ENCODE results near the gene CCDC157.

Gene CCDC157

GRCh38 chr22:30416403-30416802 is 59.6 kb downstream of the CCDC157 start:
- DNase-seq (ENCODE audit: low spot score), result peak; percentile 32

DNA sequence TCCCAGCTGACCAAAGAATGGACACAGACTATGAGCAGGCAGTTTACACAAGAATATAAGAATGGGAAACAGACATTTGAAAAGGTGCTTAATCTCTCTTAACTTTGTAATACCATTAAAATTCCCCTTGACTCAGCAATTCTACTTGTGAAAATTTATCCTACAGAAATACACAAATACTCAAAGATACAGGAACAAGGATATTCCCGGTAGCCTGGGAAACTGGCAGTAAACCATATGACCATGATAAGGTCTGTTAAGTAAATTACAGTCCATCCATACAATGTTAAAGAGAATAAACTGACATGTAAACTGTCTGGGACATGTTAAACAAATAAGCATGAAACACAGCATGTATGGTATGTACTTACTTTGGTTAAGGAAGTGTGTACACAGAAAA is 60.0 kb downstream of the CCDC157 start:
- no peak for DNase-seq (ENCODE audit: low spot score)

DNA sequence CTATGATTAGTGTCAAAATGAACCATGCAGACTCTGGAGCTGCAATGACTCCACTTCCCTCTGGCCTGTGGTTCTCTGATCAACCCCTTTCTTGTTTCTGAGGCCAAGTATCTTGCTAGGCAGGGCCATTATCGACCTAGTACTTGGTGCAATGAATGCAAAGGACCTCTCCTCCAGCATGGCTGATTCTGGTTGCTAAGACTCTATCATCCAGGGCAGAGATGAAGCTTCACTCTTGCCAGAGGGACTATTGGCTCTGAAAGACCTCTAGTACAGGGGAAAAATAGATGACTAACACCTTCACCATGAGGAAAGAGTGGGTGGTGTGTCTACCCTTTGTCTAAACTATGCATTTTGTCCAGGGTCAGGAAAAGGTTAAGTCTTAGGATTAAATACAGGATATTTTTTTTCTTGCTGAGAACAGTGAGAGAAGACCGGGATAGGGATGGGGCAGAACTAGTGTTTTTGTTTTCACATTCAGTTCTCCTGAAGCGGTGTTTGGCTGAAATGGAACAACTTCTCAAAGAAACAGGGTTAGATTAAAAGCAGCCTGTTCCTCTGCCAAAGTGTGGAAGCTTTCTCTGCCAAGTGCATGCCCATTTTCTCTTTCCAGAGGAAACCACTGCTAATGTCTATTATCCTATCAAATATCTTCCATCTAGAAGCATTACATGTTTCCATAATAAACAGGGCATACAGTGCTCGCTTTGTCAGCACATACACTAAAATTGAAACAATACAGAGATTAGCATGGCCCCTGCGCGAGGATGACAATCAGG is 63.7 kb downstream of the CCDC157 start:
- peak; percentile 88 for DNase-seq (ENCODE audit: low spot score)

DNA sequence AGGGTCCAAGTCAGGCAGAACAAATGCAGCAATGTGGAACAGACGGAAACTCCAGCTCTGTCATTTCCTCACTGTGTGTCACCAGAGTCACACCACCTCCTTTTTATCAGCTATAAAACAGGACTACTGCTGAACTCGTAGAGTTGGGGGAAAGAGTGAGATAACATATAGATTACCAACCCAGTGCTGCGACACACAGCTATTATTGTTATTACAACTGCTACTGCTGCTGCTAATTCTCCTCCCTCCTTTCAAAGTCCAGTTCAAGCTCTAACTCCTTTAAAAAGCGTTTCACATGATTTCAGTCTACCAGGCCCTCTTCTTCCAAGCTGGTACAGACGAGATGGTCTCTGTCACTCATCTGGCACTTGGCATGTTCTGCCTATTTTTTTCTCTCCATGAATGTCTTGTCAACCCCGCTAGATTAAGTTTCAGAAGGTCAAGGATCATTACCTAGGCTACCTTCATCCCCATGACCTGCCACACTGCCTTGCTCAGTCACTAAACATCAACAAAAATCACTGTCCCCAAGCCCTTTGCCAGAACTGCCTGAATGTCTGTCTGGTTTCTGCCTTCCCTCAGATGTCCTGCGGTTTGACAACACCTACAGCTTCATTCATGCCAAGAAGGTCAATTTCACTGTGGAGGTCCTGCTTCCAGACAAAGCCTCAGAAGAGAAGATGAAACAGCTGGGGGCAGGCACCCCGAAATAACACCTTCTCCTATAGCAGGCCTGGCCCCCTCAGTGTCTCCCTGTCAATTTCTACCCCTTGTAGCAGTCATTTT is 65.1 kb downstream of the CCDC157 start:
- DNase-seq (ENCODE audit: low spot score), result peak; percentile 57

DNA sequence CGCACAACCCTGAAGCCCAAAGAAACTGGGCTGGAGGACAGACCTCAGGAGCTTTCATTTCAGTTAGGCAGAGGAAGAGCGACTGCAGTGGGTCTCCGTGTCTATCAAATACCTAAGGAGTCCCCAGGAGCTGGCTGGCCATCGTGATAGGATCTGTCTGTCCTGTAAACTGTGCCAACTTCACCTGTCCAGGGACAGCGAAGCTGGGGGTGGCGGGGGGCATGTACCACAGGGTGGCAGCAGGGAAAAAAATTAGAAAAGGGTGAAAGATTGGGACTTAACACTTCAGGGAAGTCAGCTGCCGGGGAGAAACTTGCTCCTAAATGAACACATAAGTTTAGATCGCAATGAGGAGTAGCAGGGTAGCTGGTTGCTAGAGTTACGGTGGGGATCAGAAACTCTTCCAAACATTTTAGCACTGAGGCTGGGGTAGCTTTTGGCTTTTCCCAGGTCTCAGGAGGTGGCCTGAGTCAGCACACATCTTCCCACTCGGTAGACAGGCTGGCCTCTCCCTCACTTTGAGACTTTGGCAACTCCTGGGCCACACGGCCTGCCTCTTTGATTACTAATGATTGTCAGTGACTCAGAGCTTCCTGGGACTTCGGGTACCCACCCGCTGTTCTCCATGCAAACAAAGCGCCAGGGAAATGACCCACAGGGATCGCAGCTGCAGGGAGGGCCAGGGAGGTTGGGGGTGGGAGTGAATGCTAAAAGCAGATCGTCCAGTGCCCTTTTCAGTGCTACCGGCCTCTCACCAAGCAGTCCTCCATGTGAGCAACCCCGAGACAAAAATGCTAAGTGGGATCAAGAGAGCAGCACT is 65.9 kb downstream of the CCDC157 start:
- peak; percentile 98 for DNase-seq (ENCODE audit: low spot score)

GRCh38 chr22:30423301-30423958 is 66.6 kb downstream of the CCDC157 start:
- peak; percentile 92 for DNase-seq (ENCODE audit: low spot score)

- peak; percentile 100 for DNase-seq (ENCODE audit: low spot score)
Measured at GRCh38 chr22:30423959-30424533, 67.2 kb downstream of the CCDC157 start.

DNA sequence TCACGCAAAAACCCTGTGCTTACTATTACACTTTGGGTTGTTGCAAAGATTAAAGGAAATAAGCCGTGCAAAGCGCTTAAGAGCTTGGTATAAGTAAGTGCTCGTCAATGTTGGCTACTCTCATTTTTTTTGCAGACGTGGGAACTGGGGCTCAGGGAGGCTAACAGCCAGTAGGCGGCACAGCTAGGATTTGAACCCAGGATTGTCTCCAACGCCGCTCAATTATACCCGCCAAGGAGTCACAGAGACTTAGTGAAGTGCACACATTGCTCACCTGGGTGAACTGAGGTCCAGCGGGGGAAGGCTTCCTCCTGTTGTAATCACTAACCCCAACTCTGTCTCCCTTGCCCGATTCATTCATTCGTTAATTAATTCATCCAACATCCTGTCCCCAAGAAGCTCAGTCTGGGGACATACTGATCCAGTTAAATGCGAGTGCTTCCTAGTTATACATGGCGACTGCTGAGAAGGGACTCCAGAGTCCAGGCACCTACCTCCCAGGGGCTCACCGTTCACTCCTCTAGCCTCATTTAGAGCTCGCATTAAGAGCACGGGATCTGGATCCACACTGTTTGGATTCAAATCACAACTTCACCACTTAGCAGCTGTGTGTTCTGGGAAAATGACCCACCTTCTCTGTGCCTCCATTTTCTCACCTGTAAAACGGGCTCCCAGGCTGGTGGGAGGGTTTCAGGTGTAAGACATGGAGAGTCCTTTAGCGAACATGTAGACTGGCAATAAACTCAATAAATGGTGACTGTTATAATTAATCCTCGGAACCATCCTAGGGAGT is 67.9 kb downstream of the CCDC157 start:
- DNase-seq (ENCODE audit: low spot score), result peak; percentile 65

- no peak for DNase-seq (ENCODE audit: low spot score)
Measured at GRCh38 chr22:30425327-30425615, 68.5 kb downstream of the CCDC157 start.

DNA sequence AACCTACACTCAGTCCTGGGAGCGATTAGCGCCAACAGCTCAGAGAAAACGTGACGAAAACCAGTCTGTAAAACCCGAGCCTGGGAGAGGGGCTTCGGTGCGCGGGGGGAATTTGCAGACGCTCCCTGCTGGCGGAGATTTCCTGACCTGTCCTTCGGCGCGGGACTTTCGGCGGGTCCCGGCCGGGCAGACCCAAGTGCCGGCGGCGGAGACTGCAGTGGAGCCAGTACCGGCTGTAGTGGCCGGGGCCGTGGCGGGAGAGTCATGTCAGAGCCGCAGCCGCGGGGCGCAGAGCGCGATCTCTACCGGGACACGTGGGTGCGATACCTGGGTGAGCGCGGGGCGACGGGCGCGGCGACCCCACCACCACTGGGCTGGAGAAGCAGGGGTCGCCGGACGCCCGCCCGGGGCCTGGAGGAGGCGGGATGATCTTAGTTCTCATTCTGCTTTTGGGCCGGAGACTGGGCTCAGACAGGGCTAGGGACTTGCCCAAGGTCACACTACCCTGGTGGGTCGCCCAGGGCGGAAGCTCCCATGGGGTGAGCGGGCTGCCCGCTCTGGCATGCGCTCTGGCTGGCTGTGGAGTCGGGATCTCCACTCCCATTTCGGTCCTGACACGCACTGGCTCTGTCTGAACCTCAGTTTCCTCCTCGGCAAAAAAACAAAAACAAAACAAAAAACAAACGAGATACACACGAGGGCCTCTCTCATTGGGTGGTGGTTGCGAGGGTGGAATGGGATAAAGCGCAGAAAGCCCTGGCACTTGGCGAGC is 69.0 kb downstream of the CCDC157 start, which contains the start of gene MTFP1:
MTFP1 (plus strand) TSS at position 153 of the 772 bp plus-strand sequence; CDS start at position 265, 112 bp downstream.
- peak; percentile 69 for DNase-seq (ENCODE audit: low spot score)

Data from kidney tubule cell (primary cell).